HEK293 (cell line): ENCODE measurements around the gene GATA3.

Source experiments
- BCL11B ChIP-seq: fragments of 450-650 bp; formaldehyde crosslinking; IDR thresholded peaks from 2 replicates; pipeline ENCODE4 v1.5.1; 2016; ENCODE audit warnings: low read depth, missing biosample characterization, missing genetic modification characterization
- GFI1B ChIP-seq: fragments of 450-650 bp; formaldehyde crosslinking; IDR thresholded peaks from 2 replicates; pipeline ENCODE4 v1.5.1; 2016; ENCODE audit warnings: missing biosample characterization, missing genetic modification characterization
- GLIS2 ChIP-seq: fragments of 450-650 bp; formaldehyde crosslinking; IDR thresholded peaks from 2 replicates; pipeline ENCODE4 v1.5.1; 2016; ENCODE audit warnings: missing biosample characterization, missing genetic modification characterization
- HOXA7 ChIP-seq: sonication (generic); formaldehyde crosslinking; IDR thresholded peaks from 2 replicates; pipeline ENCODE4 v1.8.1; 2022; ENCODE audit warnings: missing genetic modification reagents, borderline replicate concordance
- HOXD13 ChIP-seq: sonication (generic); formaldehyde crosslinking; IDR thresholded peaks from 2 replicates; pipeline ENCODE4 v1.8.0; 2022; ENCODE audit warnings: missing genetic modification reagents, borderline replicate concordance
- KLF1 ChIP-seq: fragments of 450-650 bp; formaldehyde crosslinking; IDR thresholded peaks from 2 replicates; pipeline ENCODE4 v1.5.1; 2016; ENCODE audit warnings: missing biosample characterization, missing genetic modification characterization
- PRDM1 ChIP-seq: fragments of 450-650 bp; formaldehyde crosslinking; IDR thresholded peaks from 2 replicates; pipeline ENCODE4; 2016; ENCODE audit warnings: missing biosample characterization, missing genetic modification characterization
- SETDB1 ChIP-seq: IDR thresholded peaks from one replicate; pipeline ENCODE4 v1.6.1; 2017; ENCODE audit warnings: mild to moderate bottlenecking, low read length, moderate library complexity, mixed read lengths; ENCODE audit not compliant: insufficient read length
- TCF7L2 ChIP-seq: IDR thresholded peaks from 2 replicates; pipeline ENCODE4 v1.6.1; 2011; ENCODE audit warnings: low read depth, mild to moderate bottlenecking, inconsistent platforms, low read length, moderate library complexity, borderline replicate concordance
- TSHZ1 ChIP-seq: fragments of 450-650 bp; formaldehyde crosslinking; IDR thresholded peaks from 2 replicates; pipeline ENCODE4 v1.5.1; 2016; ENCODE audit warnings: missing biosample characterization, missing genetic modification characterization, borderline replicate concordance
- ZIC2 ChIP-seq: fragments of 450-650 bp; formaldehyde crosslinking; IDR thresholded peaks from 2 replicates; pipeline ENCODE4 v1.5.1; 2016; ENCODE audit warnings: missing biosample characterization, missing genetic modification characterization
- ZNF10 ChIP-seq: fragments of 450-650 bp; formaldehyde crosslinking; IDR thresholded peaks from 2 replicates; pipeline ENCODE4 v1.5.1; 2017; ENCODE audit warnings: missing biosample characterization, missing genetic modification characterization
- ZNF23 ChIP-seq: fragments of 450-650 bp; formaldehyde crosslinking; IDR thresholded peaks from 2 replicates; pipeline ENCODE4 v1.5.1; 2016; ENCODE audit warnings: missing biosample characterization, missing genetic modification characterization, borderline replicate concordance
- ZNF292 ChIP-seq: fragments of 450-650 bp; formaldehyde crosslinking; IDR thresholded peaks from 2 replicates; pipeline ENCODE4 v1.5.1; 2016; ENCODE audit warnings: low read depth, missing biosample characterization, missing genetic modification characterization, borderline replicate concordance
- ZNF324 ChIP-seq: fragments of 450-650 bp; formaldehyde crosslinking; IDR thresholded peaks from 2 replicates; pipeline ENCODE4 v1.5.1; 2016; ENCODE audit warnings: missing biosample characterization, missing genetic modification characterization
- ZNF366 ChIP-seq: fragments of 450-650 bp; formaldehyde crosslinking; conservative IDR thresholded peaks from 2 replicates; pipeline ENCODE4 v1.5.1; 2016; ENCODE audit warnings: missing biosample characterization, missing genetic modification characterization
- ZNF391 ChIP-seq: fragments of 450-650 bp; formaldehyde crosslinking; IDR thresholded peaks from 2 replicates; pipeline ENCODE4 v1.5.1; 2016; ENCODE audit warnings: low read depth, missing biosample characterization, missing genetic modification characterization, borderline replicate concordance
- ZNF433 ChIP-seq: fragments of 450-650 bp; formaldehyde crosslinking; IDR thresholded peaks from 2 replicates; pipeline ENCODE4 v1.5.1; 2016; ENCODE audit warnings: missing biosample characterization, missing genetic modification characterization, low read depth
- ZNF473 ChIP-seq: fragments of 450-650 bp; formaldehyde crosslinking; IDR thresholded peaks from 2 replicates; pipeline ENCODE4 v1.5.1; 2017; ENCODE audit warnings: missing biosample characterization, missing genetic modification characterization
- ZNF510 ChIP-seq: fragments of 450-650 bp; formaldehyde crosslinking; IDR thresholded peaks from 2 replicates; pipeline ENCODE4 v1.5.1; 2018; ENCODE audit warnings: mild to moderate bottlenecking, missing genetic modification characterization, missing biosample characterization; ENCODE audit not compliant: insufficient replicate concordance
- ZNF549 ChIP-seq: fragments of 450-650 bp; IDR thresholded peaks from 2 replicates; pipeline ENCODE4 v1.5.1; 2018; ENCODE audit warnings: missing biosample characterization, missing genetic modification characterization, mild to moderate bottlenecking, inconsistent platforms, moderate library complexity
- ZNF561 ChIP-seq: fragments of 450-650 bp; IDR thresholded peaks from 2 replicates; pipeline ENCODE4 v1.5.1; 2018; ENCODE audit warnings: missing biosample characterization, missing genetic modification characterization, borderline replicate concordance
- ZNF571 ChIP-seq: fragments of 450-650 bp; formaldehyde crosslinking; IDR thresholded peaks from 2 replicates; pipeline ENCODE4 v1.5.0; 2017; ENCODE audit warnings: missing biosample characterization, missing genetic modification characterization
- ZNF623 ChIP-seq: fragments of 450-650 bp; formaldehyde crosslinking; IDR thresholded peaks from 2 replicates; pipeline ENCODE4 v1.5.1; 2016; ENCODE audit warnings: missing biosample characterization, missing genetic modification characterization
- ZNF639 ChIP-seq: fragments of 450-650 bp; formaldehyde crosslinking; IDR thresholded peaks from 2 replicates; pipeline ENCODE4 v1.5.1; 2016; ENCODE audit warnings: missing biosample characterization, missing genetic modification characterization
- ZNF645 ChIP-seq: fragments of 450-650 bp; formaldehyde crosslinking; IDR thresholded peaks from 2 replicates; pipeline ENCODE4; 2016; ENCODE audit warnings: missing biosample characterization, missing genetic modification characterization
- ZNF677 ChIP-seq: fragments of 450-650 bp; IDR thresholded peaks from 2 replicates; pipeline ENCODE4 v1.5.0; 2018; ENCODE audit warnings: missing biosample characterization, mild to moderate bottlenecking, missing genetic modification characterization, moderate library complexity
- ZNF837 ChIP-seq: fragments of 450-650 bp; formaldehyde crosslinking; IDR thresholded peaks from 2 replicates; pipeline ENCODE4 v1.5.1; 2016; ENCODE audit warnings: missing biosample characterization, missing genetic modification characterization
- ZSCAN16 ChIP-seq: fragments of 450-650 bp; formaldehyde crosslinking; IDR thresholded peaks from 2 replicates; pipeline ENCODE4 v1.5.1; 2016; ENCODE audit warnings: missing biosample characterization, missing genetic modification characterization
- TF ChIP-seq, protein P1 (sequence below): fragments of 450-650 bp; formaldehyde crosslinking; IDR thresholded peaks from 2 replicates; pipeline ENCODE4 v1.5.1; 2016; ENCODE audit warnings: missing biosample characterization, missing genetic modification characterization
- TF ChIP-seq, protein P2 (sequence below): fragments of 450-650 bp; formaldehyde crosslinking; optimal IDR thresholded peaks from 2 replicates; pipeline ENCODE3; 2016; ENCODE audit warnings: missing biosample characterization, mild to moderate bottlenecking, missing genetic modification characterization

GATA3 gene

GRCh38 chr10:8053446-8054243 is 843 bp upstream of the GATA3 start (continued):
- TF ChIP-seq ZNF549 (tag by site-specific recombination) (no peak), ZNF433 (tag by site-specific recombination) (no peak), ZNF645 (no peak), ZSCAN16 (tag by site-specific recombination) (0 out of 2 replicates have a peak, but pooled peaks have one; percentile 46), SETDB1 (no peak), ZNF510 (no peak), ZNF324 (0 out of 2 replicates have a peak, but pooled peaks have one; percentile 38), ZNF391 (tag by site-specific recombination) (no peak), KLF1 (tag by site-specific recombination) (peak; percentile 30), TSHZ1 (tag by site-specific recombination) (peak; percentile 55; the same call in 1 of the 2 replicates), ZNF677 (tag by site-specific recombination) (no peak), GLIS2 (tag by site-specific recombination) (peak; percentile 32; the same call in 1 of the 2 replicates), ZNF23 (tag by site-specific recombination) (no peak), ZIC2 (peak; percentile 72), HOXA7 (CRISPR knock-in tag) (no peak), ZNF561 (tag by site-specific recombination) (peak; percentile 22; the same call in 1 of the 2 replicates), GFI1B (tag by site-specific recombination) (no peak), TCF7L2 (no peak; the same call in 1 of the 2 replicates), ZNF10 (tag by site-specific recombination) (0 out of 2 replicates have a peak, but pooled peaks have one; percentile 12), ZNF623 (tag by site-specific recombination) (no peak), ZNF639 (tag by site-specific recombination) (peak; percentile 60), BCL11B (tag by site-specific recombination) (no peak), ZNF292 (no peak), PRDM1 (tag by site-specific recombination) (peak; percentile 35; the same call in 1 of the 2 replicates), ZNF571 (no peak), ZNF837 (tag by site-specific recombination) (no peak), ZNF366 (peak; percentile 85), HOXD13 (no peak), ZNF473 (tag by site-specific recombination) (no peak)
- TF ChIP-seq, protein P1, sequence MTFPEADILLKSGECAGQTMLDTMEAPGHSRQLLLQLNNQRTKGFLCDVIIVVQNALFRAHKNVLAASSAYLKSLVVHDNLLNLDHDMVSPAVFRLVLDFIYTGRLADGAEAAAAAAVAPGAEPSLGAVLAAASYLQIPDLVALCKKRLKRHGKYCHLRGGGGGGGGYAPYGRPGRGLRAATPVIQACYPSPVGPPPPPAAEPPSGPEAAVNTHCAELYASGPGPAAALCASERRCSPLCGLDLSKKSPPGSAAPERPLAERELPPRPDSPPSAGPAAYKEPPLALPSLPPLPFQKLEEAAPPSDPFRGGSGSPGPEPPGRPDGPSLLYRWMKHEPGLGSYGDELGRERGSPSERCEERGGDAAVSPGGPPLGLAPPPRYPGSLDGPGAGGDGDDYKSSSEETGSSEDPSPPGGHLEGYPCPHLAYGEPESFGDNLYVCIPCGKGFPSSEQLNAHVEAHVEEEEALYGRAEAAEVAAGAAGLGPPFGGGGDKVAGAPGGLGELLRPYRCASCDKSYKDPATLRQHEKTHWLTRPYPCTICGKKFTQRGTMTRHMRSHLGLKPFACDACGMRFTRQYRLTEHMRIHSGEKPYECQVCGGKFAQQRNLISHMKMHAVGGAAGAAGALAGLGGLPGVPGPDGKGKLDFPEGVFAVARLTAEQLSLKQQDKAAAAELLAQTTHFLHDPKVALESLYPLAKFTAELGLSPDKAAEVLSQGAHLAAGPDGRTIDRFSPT: peak; percentile 94
- TF ChIP-seq, protein P2, sequence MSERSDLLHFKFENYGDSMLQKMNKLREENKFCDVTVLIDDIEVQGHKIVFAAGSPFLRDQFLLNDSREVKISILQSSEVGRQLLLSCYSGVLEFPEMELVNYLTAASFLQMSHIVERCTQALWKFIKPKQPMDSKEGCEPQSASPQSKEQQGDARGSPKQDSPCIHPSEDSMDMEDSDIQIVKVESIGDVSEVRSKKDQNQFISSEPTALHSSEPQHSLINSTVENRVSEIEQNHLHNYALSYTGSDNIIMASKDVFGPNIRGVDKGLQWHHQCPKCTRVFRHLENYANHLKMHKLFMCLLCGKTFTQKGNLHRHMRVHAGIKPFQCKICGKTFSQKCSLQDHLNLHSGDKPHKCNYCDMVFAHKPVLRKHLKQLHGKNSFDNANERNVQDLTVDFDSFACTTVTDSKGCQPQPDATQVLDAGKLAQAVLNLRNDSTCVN (tag by site-specific recombination): peak; percentile 67
